ENCODE data around the gene CYB5R3.
"Not testable (repeated sequence)": the region's sequence is repeated elsewhere in the genome, so short reads cannot be mapped to it uniquely, and the experiment has no call there.

Gene CYB5R3

DNA sequence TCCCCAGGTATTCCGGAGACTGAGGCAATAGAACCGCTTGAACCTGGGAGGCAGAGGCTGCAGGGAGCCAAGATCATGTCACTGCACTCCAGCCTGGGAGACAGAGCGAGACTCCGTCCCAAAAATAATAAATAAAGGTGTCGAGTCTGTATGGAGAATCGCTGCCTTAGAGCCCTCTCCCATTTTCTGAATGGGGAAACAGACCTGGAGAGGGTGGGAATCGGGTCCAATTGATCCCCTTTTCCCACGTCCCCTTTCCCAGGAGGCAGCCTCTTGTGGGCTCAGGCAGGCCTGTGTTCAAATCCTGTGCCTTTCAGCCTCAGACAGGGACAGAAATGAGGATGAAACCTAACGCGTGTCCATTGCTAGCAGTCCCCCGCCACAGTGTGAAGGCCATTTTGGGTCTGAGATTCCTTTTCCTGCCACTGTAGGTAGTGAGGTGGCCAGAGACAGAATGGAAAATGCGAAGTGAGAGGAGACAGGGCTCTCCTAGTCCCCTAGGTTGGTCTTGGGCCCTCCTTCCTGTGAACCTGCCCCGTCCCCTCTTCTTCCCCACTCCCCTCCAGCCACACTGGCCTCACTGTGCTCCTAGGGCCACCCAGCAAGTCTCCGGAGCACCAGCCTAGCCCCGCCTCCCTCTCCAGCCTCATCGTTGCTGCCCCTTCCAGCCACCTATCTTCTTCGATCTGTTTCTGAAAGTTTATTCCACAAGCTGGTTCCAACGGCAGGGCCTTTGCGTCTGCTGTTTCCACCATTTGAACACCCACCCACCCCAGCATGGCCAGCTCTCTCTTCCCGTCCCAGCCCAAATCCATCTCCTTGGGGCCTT is 31.8 kb downstream of the CYB5R3 start:
- H3K36me3 ChIP-seq (ENCODE audit: insufficient read depth, low read length), result peaks cover 20% of the 10 kb centered on the region
- H3K27me3 ChIP-seq (ENCODE audit: control insufficient read depth in 1 of 2, insufficient read depth in 2 of 2, low read length in 2 of 2), result no peaks in the 10 kb centered on the region
- no peaks in the 10 kb centered on the region for H3K9me3 ChIP-seq (ENCODE audit: low read length)
- no peak overlapping the region for H3K4me3 ChIP-seq (ENCODE audit: low read depth in 1 of 2, low read length in 2 of 2)
- no peak overlapping the region for H3K27ac ChIP-seq (ENCODE audit: low read depth, low read length)
- no peak overlapping the region for H3K9ac ChIP-seq (ENCODE audit: low read length)
- peaks cover 35% of the 10 kb centered on the region for H3K4me1 ChIP-seq (ENCODE audit: insufficient read depth, low read length)

- H3K36me3 ChIP-seq (ENCODE audit: insufficient read depth, low read length), result peaks cover 19% of the 10 kb centered on the region
- not testable (repeated sequence) for H3K27me3 ChIP-seq (ENCODE audit: control insufficient read depth in 1 of 2, insufficient read depth in 2 of 2, low read length in 2 of 2); H3K9me3 ChIP-seq (ENCODE audit: low read length)
- peak overlapping the region; percentile 49 for H3K9ac ChIP-seq (ENCODE audit: low read length)
- peaks cover 40% of the 10 kb centered on the region for H3K4me1 ChIP-seq (ENCODE audit: insufficient read depth, low read length)
- peak overlapping the region in 1 of 2 donors; percentile 76 for H3K4me3 ChIP-seq (ENCODE audit: low read depth in 1 of 2, low read length in 2 of 2)
- H3K27ac ChIP-seq (ENCODE audit: low read depth, low read length), result peak overlapping the region; percentile 99
Measured at GRCh38 chr22:42615860-42616175, 33.4 kb downstream of the CYB5R3 start.

- peaks cover 40% of the 10 kb centered on the region for H3K4me1 ChIP-seq (ENCODE audit: insufficient read depth, low read length)
- no peaks in the 10 kb centered on the region for H3K9me3 ChIP-seq (ENCODE audit: low read length)
- H3K36me3 ChIP-seq (ENCODE audit: insufficient read depth, low read length), result peaks cover 19% of the 10 kb centered on the region
- peak overlapping the region; percentile 99 for H3K27ac ChIP-seq (ENCODE audit: low read depth, low read length)
- peak overlapping the region in 1 of 2 donors; percentile 76 for H3K4me3 ChIP-seq (ENCODE audit: low read depth in 1 of 2, low read length in 2 of 2)
- H3K27me3 ChIP-seq (ENCODE audit: control insufficient read depth in 1 of 2, insufficient read depth in 2 of 2, low read length in 2 of 2), result no peaks in the 10 kb centered on the region
- peak overlapping the region; percentile 49 for H3K9ac ChIP-seq (ENCODE audit: low read length)
Measured at GRCh38 chr22:42615092-42615859, 33.9 kb downstream of the CYB5R3 start.

DNA sequence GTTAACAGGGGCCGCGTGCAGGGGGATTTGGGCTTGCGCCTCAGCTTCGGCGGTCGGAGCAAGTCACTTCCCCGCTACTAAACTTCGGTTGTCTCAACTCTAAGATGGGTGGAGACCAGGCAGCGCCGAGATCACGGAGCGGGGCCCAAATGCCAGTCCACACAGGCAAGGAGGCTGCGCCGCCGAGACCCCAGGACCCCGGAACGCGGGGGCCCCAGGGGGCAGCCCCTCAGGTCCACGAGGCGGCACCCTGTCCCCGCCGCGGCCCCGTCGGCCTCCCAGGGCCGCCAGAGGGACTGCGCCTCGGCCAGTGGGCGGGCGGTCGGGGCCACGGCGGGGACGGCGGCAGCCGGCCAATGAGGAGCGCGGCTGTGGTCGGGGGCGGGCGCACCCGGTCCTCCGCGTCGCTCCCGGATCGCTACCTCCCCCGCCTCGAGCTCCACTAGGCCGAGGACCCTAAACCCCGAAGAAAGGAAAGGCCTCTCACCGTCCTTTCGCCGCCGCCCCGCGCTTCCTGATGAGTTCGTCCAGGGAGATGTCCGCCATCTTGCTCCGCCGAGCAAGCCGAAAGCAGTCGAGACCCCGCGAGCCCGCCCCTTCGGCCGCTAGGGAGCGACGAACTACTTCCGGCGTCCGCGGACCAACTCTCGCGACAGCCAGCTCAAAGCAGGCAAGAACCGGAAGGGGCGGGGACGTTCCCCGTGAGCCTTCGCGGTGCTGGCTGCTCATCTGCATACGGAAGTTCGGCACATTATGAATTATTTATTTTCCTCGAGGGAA is 34.7 kb downstream of the CYB5R3 start, which contains the start of gene POLDIP3:
Gene POLDIP3, minus strand, starts transcription at position 572 of the 780 bp plus-strand sequence. Its CDS starts 26 bp downstream, at position 546.
- peak within 1 kb of the TSS; percentile 91 for H3K9ac ChIP-seq (ENCODE audit: low read length)
- peaks cover 11% of the 10 kb centered on the region for H3K36me3 ChIP-seq (ENCODE audit: insufficient read depth, low read length)
- peak within 1 kb of the TSS; percentile 99 for H3K27ac ChIP-seq (ENCODE audit: low read depth, low read length)
- H3K9me3 ChIP-seq (ENCODE audit: low read length), result no peaks in the 10 kb centered on the region
- H3K4me3 ChIP-seq (ENCODE audit: low read depth in 1 of 2, low read length in 2 of 2), result peak within 1 kb of the TSS; percentile 73 to 76
- H3K4me1 ChIP-seq (ENCODE audit: insufficient read depth, low read length), result peaks cover 45% of the 10 kb centered on the region
- H3K27me3 ChIP-seq (ENCODE audit: control insufficient read depth in 1 of 2, insufficient read depth in 2 of 2, low read length in 2 of 2), result no peaks in the 10 kb centered on the region

DNA sequence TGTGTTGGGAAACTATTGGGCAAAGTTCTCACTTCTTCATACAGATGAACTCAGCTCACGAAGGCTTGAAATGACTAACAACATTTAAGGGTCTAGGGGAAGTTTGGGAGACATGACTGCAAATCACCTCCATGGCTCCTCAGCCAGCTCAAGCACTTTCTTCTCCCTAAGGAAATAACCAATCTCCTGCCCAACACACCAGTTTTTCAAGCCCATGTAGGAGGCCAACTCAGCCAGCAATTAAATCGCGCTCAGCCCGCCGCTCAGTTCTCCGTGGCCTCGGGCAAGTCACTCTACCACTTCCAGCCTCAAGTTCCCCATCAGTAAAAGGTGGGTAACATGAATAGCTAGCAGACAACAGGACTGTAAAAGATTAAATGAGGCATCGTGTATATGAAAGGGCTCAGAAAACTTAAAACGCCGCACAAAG is 35.3 kb downstream of the CYB5R3 start:
- H3K36me3 ChIP-seq (ENCODE audit: insufficient read depth, low read length), result peaks cover 5% of the 10 kb centered on the region
- H3K4me3 ChIP-seq (ENCODE audit: low read depth in 1 of 2, low read length in 2 of 2), result peak overlapping the region; percentile 73 to 76
- peaks cover 52% of the 10 kb centered on the region for H3K4me1 ChIP-seq (ENCODE audit: insufficient read depth, low read length)
- no peaks in the 10 kb centered on the region for H3K27me3 ChIP-seq (ENCODE audit: control insufficient read depth in 1 of 2, insufficient read depth in 2 of 2, low read length in 2 of 2)
- H3K27ac ChIP-seq (ENCODE audit: low read depth, low read length), result peak overlapping the region; percentile 99
- peak overlapping the region; percentile 91 for H3K9ac ChIP-seq (ENCODE audit: low read length)
- no peaks in the 10 kb centered on the region for H3K9me3 ChIP-seq (ENCODE audit: low read length)

- Histone ChIP-seq H3K4me1 (ENCODE audit: insufficient read depth, low read length) (peaks cover 60% of the 10 kb centered on the region), H3K9ac (ENCODE audit: low read length) (peak overlapping the region; percentile 91), H3K27ac (ENCODE audit: low read depth, low read length) (peak overlapping the region; percentile 46)
Measured at GRCh38 chr22:42612336-42612735, 36.9 kb downstream of the CYB5R3 start.

GRCh38 chr22:42611051-42611450 is 38.1 kb downstream of the CYB5R3 start:
- Histone ChIP-seq H3K36me3 (ENCODE audit: insufficient read depth, low read length) (peaks cover 5% of the 10 kb centered on the region), H3K27ac (ENCODE audit: low read depth, low read length) (peak overlapping the region; percentile 46), H3K9ac (ENCODE audit: low read length) (no peak overlapping the region), H3K4me3 (ENCODE audit: low read depth in 1 of 2, low read length in 2 of 2) (no peak overlapping the region), H3K9me3 (ENCODE audit: low read length) (no peaks in the 10 kb centered on the region), H3K4me1 (ENCODE audit: insufficient read depth, low read length) (peaks cover 60% of the 10 kb centered on the region), H3K27me3 (ENCODE audit: control insufficient read depth in 1 of 2, insufficient read depth in 2 of 2, low read length in 2 of 2) (no peaks in the 10 kb centered on the region)

More at GRCh38 chr22:42612336-42612735, 36.9 kb downstream of the CYB5R3 start:
- Histone ChIP-seq H3K9me3 (ENCODE audit: low read length) (no peaks in the 10 kb centered on the region), H3K27me3 (ENCODE audit: control insufficient read depth in 1 of 2, insufficient read depth in 2 of 2, low read length in 2 of 2) (no peaks in the 10 kb centered on the region), H3K4me3 (ENCODE audit: low read depth in 1 of 2, low read length in 2 of 2) (peak overlapping the region in 1 of 2 donors; percentile 32), H3K36me3 (ENCODE audit: insufficient read depth, low read length) (peaks cover 5% of the 10 kb centered on the region)

DNA sequence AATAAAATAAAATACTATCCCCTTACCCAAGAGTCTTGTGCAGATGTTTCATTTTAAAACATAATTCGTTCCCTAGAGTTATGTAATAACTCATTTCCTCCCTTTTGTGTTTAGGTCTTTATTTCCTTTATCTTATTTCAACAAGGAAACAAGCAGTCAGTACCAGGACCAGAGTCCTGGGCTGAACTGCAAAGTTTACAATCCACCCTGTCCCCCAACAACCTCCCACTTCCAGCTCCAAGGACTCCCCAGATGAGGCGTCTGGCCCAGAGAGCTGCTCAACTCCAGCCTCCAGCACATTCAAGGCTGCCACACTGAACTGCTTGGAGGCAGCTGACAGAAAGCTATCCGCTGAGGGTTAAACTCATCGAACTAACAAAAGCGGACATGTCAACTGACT is 39.0 kb downstream of the CYB5R3 start:
- Histone ChIP-seq H3K4me3 (ENCODE audit: low read depth in 1 of 2, low read length in 2 of 2) (no peak overlapping the region), H3K36me3 (ENCODE audit: insufficient read depth, low read length) (peaks cover 5% of the 10 kb centered on the region), H3K27me3 (ENCODE audit: control insufficient read depth in 1 of 2, insufficient read depth in 2 of 2, low read length in 2 of 2) (no peaks in the 10 kb centered on the region), H3K4me1 (ENCODE audit: insufficient read depth, low read length) (peaks cover 54% of the 10 kb centered on the region), H3K9me3 (ENCODE audit: low read length) (no peaks in the 10 kb centered on the region), H3K27ac (ENCODE audit: low read depth, low read length) (peak overlapping the region; percentile 46), H3K9ac (ENCODE audit: low read length) (no peak overlapping the region)

- Histone ChIP-seq H3K4me3 (ENCODE audit: low read depth in 1 of 2, low read length in 2 of 2) (no peak overlapping the region), H3K36me3 (ENCODE audit: insufficient read depth, low read length) (peaks cover 5% of the 10 kb centered on the region), H3K9me3 (ENCODE audit: low read length) (no peaks in the 10 kb centered on the region), H3K27me3 (ENCODE audit: control insufficient read depth in 1 of 2, insufficient read depth in 2 of 2, low read length in 2 of 2) (no peaks in the 10 kb centered on the region), H3K9ac (ENCODE audit: low read length) (no peak overlapping the region), H3K27ac (ENCODE audit: low read depth, low read length) (no peak overlapping the region), H3K4me1 (ENCODE audit: insufficient read depth, low read length) (peaks cover 63% of the 10 kb centered on the region)
Measured at GRCh38 chr22:42608823-42609361, 40.3 kb downstream of the CYB5R3 start.

DNA sequence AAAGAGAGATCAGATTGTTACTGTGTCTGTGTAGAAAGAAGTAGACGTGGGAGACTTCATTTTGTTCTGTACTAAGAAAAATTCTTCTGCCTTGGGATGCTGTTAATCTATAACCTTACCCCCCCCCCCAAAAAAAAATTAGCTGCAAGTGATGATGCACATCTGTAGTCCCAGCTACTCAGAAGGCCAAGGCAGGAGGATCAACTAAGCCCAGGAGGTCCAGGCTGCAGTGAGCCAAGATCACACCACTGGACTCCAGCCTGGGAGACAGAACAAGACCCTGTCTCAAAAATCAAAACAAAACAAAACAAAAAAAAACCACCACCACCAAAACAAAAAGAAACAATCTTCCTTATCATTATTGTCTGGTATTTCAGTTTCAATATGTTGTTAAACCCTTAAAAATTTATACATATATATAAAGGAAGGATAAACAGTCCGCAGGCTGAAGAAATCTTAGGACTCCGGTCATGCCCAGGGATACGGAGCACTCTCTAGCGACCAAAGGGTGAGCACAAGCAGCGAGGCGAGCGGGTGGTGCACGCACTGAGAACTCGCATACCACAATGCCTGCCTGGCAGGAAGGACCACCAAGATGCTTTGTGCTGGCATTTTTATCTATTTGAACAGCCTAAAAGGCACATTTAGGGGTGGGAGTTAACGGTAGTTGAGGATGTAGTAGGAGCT is 40.9 kb downstream of the CYB5R3 start:
- Histone ChIP-seq H3K4me1 (ENCODE audit: insufficient read depth, low read length) (peaks cover 62% of the 10 kb centered on the region), H3K9ac (ENCODE audit: low read length) (no peak overlapping the region), H3K36me3 (ENCODE audit: insufficient read depth, low read length) (peaks cover 9% of the 10 kb centered on the region), H3K4me3 (ENCODE audit: low read depth in 1 of 2, low read length in 2 of 2) (no peak overlapping the region), H3K9me3 (ENCODE audit: low read length) (no peaks in the 10 kb centered on the region), H3K27me3 (ENCODE audit: control insufficient read depth in 1 of 2, insufficient read depth in 2 of 2, low read length in 2 of 2) (no peaks in the 10 kb centered on the region), H3K27ac (ENCODE audit: low read depth, low read length) (no peak overlapping the region)
